Measurements from ENCODE around the gene PTK6. TPM values are rescaled to one million over a fixed set of nuclear protein-coding genes. Genes with fewer than 3 reads are reported as not detected.

Gene PTK6
- total RNA-seq, 1 donor from 2014 or later = 0.12 TPM

DNA sequence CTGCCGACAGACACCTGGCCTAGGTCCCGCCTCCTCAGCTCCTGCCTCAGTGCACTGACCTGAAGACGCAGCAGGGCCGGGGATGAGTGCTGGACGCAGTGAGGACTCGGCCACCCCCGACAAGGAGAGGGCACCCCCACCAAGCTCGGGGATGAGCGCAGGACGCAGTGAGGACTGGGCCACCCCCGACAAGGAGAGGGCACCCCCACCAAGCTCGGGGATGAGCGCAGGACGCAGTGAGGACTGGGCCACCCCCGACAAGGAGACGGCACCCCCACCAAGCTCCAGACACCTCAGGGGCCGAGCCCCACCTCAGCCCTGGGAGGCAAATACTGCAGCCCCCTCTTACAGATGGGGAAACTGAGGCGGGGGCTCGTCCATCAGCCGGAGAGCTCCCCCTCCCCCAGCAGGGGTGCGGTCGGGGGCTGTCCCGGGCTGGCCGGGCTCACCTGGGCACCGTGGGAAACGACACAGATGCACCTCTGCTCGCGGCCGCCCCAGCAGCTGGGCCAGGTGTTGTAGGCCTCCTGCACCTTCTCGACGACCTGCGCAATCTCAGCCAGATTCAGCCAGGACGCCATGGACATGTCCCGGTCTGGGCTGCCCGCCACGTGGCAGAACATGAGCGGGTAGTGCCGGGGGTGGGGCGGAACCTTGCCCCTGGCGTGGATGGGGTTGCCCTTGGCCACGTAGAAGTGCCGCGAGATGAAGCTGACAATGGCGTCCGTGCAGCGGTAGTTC lies 29.4 kb upstream of the PTK6 start:
- Mint-ChIP-seq H3K27ac (no peak overlapping the region), H3K27me3 (no peaks in the 10 kb centered on the region), H3K9me3 (no peaks in the 10 kb centered on the region), H3K4me3 (no peak overlapping the region), H3K4me1 (ENCODE audit: unreplicated experiment) (no peaks in the 10 kb centered on the region), H3K36me3 (no peaks in the 10 kb centered on the region)
- TF ChIP-seq, protein P1, sequence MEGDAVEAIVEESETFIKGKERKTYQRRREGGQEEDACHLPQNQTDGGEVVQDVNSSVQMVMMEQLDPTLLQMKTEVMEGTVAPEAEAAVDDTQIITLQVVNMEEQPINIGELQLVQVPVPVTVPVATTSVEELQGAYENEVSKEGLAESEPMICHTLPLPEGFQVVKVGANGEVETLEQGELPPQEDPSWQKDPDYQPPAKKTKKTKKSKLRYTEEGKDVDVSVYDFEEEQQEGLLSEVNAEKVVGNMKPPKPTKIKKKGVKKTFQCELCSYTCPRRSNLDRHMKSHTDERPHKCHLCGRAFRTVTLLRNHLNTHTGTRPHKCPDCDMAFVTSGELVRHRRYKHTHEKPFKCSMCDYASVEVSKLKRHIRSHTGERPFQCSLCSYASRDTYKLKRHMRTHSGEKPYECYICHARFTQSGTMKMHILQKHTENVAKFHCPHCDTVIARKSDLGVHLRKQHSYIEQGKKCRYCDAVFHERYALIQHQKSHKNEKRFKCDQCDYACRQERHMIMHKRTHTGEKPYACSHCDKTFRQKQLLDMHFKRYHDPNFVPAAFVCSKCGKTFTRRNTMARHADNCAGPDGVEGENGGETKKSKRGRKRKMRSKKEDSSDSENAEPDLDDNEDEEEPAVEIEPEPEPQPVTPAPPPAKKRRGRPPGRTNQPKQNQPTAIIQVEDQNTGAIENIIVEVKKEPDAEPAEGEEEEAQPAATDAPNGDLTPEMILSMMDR (conservative IDR thresholded peaks at IDR 0.05) = no peak
- DNase-seq (ENCODE audit: extremely low spot score, unreplicated experiment) = no peak

GRCh38 chr20:63565699-63566335 lies 28.6 kb upstream of the PTK6 start:
- H3K36me3 Mint-ChIP-seq = no peaks in the 10 kb centered on the region
- no peaks in the 10 kb centered on the region for H3K27me3 Mint-ChIP-seq
- no peaks in the 10 kb centered on the region for H3K9me3 Mint-ChIP-seq
- DNase-seq (ENCODE audit: extremely low spot score, unreplicated experiment) = no peak
- H3K27ac Mint-ChIP-seq = no peak overlapping the region
- no peaks in the 10 kb centered on the region for H3K4me1 Mint-ChIP-seq (ENCODE audit: unreplicated experiment)
- no peak overlapping the region for H3K4me3 Mint-ChIP-seq
- TF ChIP-seq, protein P1 (conservative IDR thresholded peaks at IDR 0.05) = no peak

GRCh38 chr20:63565021-63565698 lies 28.0 kb upstream of the PTK6 start:
- Mint-ChIP-seq H3K9me3 (no peaks in the 10 kb centered on the region), H3K36me3 (peaks cover 3% of the 10 kb centered on the region), H3K4me1 (ENCODE audit: unreplicated experiment) (no peaks in the 10 kb centered on the region), H3K27me3 (no peaks in the 10 kb centered on the region), H3K27ac (no peak overlapping the region), H3K4me3 (no peak overlapping the region)
- no peak for DNase-seq (ENCODE audit: extremely low spot score, unreplicated experiment)
- TF ChIP-seq, protein P1 (conservative IDR thresholded peaks at IDR 0.05) = no peak

GRCh38 chr20:63564036-63564810 lies 27.0 kb upstream of the PTK6 start:
- Mint-ChIP-seq H3K9me3 (no peaks in the 10 kb centered on the region), H3K27me3 (no peaks in the 10 kb centered on the region), H3K4me3 (no peak overlapping the region), H3K27ac (no peak overlapping the region), H3K4me1 (ENCODE audit: unreplicated experiment) (no peaks in the 10 kb centered on the region), H3K36me3 (peaks cover 3% of the 10 kb centered on the region)
- DNase-seq (ENCODE audit: extremely low spot score, unreplicated experiment) = no peak
- TF ChIP-seq, protein P1 (conservative IDR thresholded peaks at IDR 0.05) = no peak

GRCh38 chr20:63563225-63563935 lies 26.2 kb upstream of the PTK6 start:
- Mint-ChIP-seq H3K27me3 (no peaks in the 10 kb centered on the region), H3K36me3 (peaks cover 3% of the 10 kb centered on the region), H3K27ac (no peak overlapping the region), H3K4me3 (no peak overlapping the region), H3K9me3 (no peaks in the 10 kb centered on the region), H3K4me1 (ENCODE audit: unreplicated experiment) (no peaks in the 10 kb centered on the region)
- TF ChIP-seq, protein P1 (conservative IDR thresholded peaks at IDR 0.05) = no peak
- no peak for DNase-seq (ENCODE audit: extremely low spot score, unreplicated experiment)
